Measurements from ENCODE around the gene ZFAND3.
A peak's percentile ranks its signal among the peaks of the same experiment; 100 is the strongest.
"Not testable (repeated sequence)": the region's sequence is repeated elsewhere in the genome, so short reads cannot be mapped to it uniquely, and the experiment has no call there.

ZFAND3 gene

GRCh38 chr6:37940074-37940847 lies 120.7 kb downstream of the ZFAND3 start:
- peak; percentile 41 for DNase-seq

GRCh38 chr6:37941871-37942270 lies 122.3 kb downstream of the ZFAND3 start:
- DNase-seq: no peak

- DNase-seq: no peak
These were observed 123.3 kb downstream of the ZFAND3 start for GRCh38 chr6:37942606-37943376.

- DNase-seq: no peak
These were observed 124.0 kb downstream of the ZFAND3 start for GRCh38 chr6:37943436-37944058.

- no peak for DNase-seq
These were observed 126.5 kb downstream of the ZFAND3 start for GRCh38 chr6:37946057-37946456.

GRCh38 chr6:37947468-37947867 lies 127.9 kb downstream of the ZFAND3 start:
- DNase-seq: no peak

- DNase-seq: not testable (repeated sequence)
These were observed 129.1 kb downstream of the ZFAND3 start for GRCh38 chr6:37948584-37948983.

GRCh38 chr6:37952027-37952426 lies 132.5 kb downstream of the ZFAND3 start:
- DNase-seq: no peak

GRCh38 chr6:37954791-37955190 lies 135.3 kb downstream of the ZFAND3 start:
- DNase-seq: no peak

- DNase-seq: no peak
These were observed 137.3 kb downstream of the ZFAND3 start for GRCh38 chr6:37956711-37957275.

GRCh38 chr6:37959061-37959460 lies 139.5 kb downstream of the ZFAND3 start:
- no peak for DNase-seq

- no peak for DNase-seq
These were observed 140.8 kb downstream of the ZFAND3 start for GRCh38 chr6:37960139-37960935.

- not testable (repeated sequence) for DNase-seq
These were observed 143.1 kb downstream of the ZFAND3 start for GRCh38 chr6:37962481-37963080.

GRCh38 chr6:37965964-37966676 lies 146.6 kb downstream of the ZFAND3 start:
- DNase-seq: no peak

GRCh38 chr6:37966801-37967200 lies 147.3 kb downstream of the ZFAND3 start:
- no peak for DNase-seq

- no peak for DNase-seq
These were observed 148.1 kb downstream of the ZFAND3 start for GRCh38 chr6:37967651-37968050.

GRCh38 chr6:37971266-37971665 lies 151.7 kb downstream of the ZFAND3 start:
- no peak for DNase-seq

GRCh38 chr6:37971711-37972390 lies 152.3 kb downstream of the ZFAND3 start:
- no peak for DNase-seq

- DNase-seq: no peak
These were observed 153.6 kb downstream of the ZFAND3 start for GRCh38 chr6:37972994-37973757.

- no peak for DNase-seq
These were observed 154.9 kb downstream of the ZFAND3 start for GRCh38 chr6:37974381-37974780.
